Epidermal melanocyte (primary cell): ENCODE data around the gene GFOD2.

Experiments
- DNase-seq: peaks from one replicate; pipeline ENCODE4 v3.0.0; 2011; ENCODE audit warnings: low spot score; ENCODE audit not compliant: insufficient read length

The GFOD2 gene

DNA sequence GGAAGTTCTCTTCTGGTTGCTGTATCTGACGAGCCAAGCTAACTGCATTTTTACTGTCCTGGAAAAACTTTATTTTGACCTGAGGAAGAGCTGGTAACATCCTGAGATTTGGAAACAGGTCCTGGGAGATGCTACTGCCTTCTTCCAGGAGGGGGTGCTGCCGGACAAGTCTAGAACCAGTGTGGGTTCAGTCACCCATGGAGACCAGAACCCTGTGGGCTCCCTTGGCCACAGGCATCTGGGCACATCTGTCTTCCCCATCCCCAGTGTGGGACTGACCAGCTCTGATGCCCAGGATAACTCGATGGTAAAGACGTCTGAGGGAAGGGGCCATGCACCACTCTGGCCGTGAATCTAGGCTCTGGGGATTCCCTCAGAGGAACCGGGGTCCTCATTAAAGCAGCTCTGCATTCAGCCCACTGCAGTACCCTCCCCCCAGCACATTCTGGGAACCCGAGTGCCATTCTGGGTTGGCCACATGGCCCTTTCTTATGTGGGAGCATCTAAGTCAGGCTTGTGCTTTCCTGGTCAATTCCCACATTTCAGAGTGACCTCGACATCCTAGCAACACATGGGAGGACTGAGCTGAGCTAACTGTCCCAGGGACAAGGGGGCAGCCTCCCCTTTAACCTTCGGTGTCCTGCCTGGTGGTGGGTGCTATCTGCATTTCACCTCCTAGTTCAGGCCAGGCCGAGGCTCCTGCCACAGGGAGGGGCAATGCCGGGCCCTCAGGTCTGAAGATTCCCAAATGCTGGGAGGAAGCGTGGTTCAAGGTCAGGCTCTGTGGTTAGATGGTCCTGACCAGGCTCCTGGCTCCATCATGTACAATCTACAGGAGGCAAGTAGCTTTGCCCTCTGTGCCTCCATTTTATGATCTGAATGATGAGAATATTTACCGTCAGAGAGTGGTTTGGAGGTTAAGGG, 46.1 kb downstream of the GFOD2 start:
- peak; percentile 92 for DNase-seq

- DNase-seq: no peak
These were observed 46.8 kb downstream of the GFOD2 start for GRCh38 chr16:67672306-67672705.

- DNase-seq: no peak
These were observed 49.5 kb downstream of the GFOD2 start for GRCh38 chr16:67669499-67670101.

DNA sequence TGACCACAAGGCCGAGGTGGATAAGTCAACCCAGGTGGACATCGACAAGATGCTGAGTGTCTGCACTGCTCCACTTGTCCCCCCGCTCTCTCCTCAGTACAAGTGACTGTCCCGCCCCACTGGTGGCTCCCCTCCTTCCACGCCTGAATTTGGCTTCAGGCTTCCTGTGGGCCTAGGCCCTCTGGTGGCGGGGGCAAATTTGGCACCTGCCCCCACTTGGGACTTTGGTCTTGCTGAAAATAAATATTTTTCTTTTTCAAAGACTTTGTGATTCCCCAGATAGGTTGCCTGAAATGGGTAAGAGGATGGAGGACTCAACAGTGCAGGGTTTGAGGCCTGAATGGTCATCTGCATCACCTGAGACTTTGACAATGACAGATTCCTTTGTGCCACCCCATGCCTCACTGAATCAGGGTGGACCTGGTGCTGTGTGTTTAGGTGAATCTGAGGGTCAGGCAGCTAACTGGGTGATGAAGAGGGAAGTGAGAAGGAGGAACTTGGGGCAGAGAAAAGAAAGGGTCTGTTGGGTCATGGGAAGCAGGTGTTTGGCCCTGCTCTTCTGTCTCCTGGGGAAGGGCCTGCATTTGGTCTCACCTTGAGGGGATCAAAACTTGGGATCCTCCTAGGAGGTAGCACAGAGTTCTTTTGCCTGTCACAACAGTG, 50.5 kb downstream of the GFOD2 start:
- no peak for DNase-seq

GRCh38 chr16:67667817-67668494, 51.2 kb downstream of the GFOD2 start:
- peak; percentile 99 for DNase-seq

DNA sequence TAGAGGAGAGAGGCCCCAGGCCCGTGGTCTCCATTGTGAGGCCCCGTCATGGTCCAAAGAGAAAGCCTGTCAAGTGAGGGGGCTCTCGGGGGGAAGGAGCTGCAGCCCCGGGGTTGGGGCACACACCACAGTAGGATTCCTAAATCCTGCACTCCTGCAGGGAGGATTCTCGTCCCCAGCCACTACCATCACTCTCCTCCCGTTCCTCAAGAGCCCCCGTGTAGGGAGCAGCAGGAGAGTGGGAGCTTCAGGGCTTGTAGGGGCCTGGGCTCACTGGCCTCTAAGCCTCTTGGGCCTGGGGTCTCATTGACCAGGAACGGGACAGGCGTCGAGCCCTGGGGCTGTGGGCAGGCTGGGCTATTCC, 51.7 kb downstream of the GFOD2 start:
- peak; percentile 13 for DNase-seq

DNA sequence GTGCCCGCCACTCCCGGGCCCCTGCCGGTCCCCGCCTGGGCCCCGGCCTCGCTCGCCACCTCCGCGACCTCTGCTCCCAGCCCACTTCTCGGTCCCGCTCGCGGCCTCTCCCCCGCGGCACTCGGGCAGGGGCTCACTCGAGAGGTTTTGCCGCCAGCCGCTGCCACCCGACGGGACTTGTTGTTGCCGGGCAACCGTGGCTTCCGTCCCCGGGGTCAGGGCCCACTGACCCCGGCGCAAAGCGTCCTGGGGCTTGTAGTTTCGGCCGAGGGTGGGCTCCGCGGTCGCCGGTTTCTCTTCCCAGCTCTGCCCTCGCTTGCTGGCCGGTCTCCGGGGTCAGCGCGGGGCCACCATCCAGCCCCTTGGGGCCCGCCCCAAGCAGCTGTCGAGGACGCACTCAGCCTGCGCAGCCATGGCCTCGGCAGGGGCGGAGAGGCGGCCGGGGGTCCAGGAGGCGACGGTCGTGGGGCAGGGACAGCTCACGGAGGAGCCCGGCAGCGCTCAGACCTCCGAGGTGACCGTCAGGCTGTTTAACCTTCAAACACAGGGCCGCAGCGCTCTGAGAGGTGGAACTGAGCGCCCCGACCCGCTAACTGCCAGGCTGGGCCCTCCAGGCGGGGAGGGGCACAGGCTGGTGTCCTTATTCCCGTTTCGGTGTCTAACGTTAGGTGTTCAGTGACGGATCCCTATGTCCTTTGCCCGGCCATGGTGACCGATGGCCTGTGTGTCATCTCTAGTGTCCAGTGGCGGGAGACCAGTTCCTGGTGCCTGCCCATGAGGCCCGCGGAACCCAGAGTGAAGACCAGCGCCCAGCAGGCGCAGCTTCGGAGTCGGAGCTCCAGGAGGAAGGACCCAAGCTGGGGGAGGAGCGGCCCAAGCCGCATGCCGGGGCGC, 52.3 kb downstream of the GFOD2 start, which contains the start of the genes C16orf86 and ENKD1:
TSS of gene C16orf86 (plus strand) at position 256 of the 894 bp plus-strand sequence. CDS start at position 413, 157 bp downstream.
TSS of gene ENKD1 (minus strand) at position 192 of the 894 bp plus-strand sequence. CDS start 308 bp downstream, outside the sequence.
- DNase-seq: peak; percentile 95

DNA sequence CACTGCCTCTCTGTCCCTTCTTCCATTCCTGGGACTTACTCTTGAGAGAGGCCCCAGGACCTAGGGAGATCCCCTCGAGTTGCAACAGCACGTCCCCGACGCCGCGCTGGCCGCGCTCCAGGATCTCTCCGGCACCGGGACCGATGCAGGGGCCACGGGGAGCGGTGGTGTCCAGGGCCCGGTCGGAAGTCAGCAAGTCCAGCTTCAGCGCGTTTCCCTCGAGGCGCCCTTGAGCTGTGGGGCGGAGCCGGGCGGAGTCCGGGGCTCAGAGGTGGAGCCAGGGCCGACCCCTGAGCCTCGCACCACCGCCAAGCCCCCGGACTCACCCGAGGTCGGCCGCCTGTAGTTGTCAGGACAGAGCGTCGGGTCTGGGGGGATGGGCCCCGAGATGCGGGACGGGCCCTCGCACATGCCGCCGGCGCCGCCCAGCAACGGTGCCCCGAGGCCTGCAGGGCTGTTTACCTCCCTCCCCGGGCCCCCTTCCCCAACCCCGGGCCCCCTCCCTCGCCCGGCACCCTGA, 53.0 kb downstream of the GFOD2 start:
- DNase-seq: peak; percentile 17

- DNase-seq: no peak
These were observed 53.5 kb downstream of the GFOD2 start for GRCh38 chr16:67665598-67665997.

- DNase-seq: no peak
These were observed 54.2 kb downstream of the GFOD2 start for GRCh38 chr16:67664871-67665270.

- no peak for DNase-seq
These were observed 54.9 kb downstream of the GFOD2 start for GRCh38 chr16:67664258-67664657.

DNA sequence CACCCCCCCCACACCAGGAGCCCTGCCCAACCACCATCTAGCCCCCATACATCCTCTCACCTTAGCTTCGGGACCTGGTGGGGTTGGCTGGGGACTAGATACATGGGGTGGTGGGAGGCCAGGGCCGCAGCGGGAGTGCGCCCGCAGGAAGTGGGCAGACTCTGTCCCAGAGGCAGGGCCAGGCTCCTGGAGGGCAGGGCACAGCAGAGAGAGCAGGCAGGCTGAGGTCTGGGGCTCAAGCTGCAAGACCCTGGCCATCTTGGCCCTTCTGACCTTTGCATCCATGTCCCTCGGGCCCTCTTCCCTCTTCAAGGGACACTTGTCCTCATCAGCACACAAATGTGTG, 55.3 kb downstream of the GFOD2 start:
- no peak for DNase-seq

DNA sequence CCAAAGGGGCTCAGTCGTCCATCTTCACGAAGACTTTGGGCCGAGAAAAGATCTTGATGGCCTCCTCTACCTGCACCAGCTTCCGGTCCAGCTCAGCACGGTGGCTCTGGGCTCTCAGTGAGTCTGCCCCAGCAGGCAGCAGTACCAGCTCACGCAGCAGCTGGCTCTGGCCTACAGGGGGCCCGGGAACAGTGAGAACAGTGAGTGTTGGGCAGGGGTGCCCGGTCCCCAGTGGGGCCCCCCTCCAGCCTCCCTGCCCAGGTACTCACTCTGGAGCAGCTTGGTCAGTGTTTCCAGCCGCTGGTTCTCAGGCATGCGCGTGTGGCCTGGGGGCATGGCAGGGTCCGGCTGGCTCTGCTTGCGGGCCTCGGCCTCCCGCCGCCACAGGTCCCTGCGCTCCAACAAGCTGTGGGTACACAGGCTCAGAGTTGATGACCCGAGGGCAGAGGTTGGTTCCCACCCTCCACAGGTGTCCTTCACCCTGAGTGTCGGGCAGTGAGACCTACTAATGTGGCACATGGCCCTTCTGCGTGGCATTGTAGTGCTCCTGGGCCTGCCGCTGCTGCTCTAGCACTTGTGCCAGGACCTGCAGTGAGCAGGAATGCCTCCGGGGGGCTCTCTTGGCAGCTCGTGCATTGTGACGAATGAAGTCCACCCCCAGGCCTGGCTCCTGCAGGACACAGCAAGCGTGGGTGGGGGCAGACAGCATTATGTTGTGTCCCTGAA, 55.8 kb downstream of the GFOD2 start:
- DNase-seq: no peak

GRCh38 chr16:67662653-67663010, 56.5 kb downstream of the GFOD2 start:
- DNase-seq: no peak

- DNase-seq: no peak
These were observed 57.0 kb downstream of the GFOD2 start for GRCh38 chr16:67661886-67662652.

GRCh38 chr16:67661101-67661761, 57.9 kb downstream of the GFOD2 start:
- peak; percentile 17 for DNase-seq

DNA sequence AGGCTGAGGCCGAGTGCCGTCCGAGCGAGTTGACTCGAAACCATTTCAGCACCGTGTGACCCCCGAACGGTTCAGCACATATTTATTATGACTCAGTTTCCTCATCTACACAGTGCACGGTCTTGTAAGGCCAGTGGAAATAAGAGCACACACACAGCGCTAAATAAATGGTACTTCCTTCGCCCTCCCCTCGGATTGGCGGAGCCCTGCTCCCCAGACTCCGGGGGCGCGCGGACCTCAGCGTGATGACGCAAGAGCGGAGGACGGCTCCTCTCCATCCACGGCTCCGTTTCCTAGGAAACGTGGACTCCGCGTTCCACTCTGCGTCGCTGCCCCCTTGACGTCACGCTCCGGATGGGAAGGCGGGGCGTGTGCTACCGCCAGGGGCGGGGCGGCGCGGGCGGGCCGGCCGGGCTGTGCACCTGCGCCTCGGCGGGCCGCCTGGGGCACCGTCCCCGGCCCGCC, 58.5 kb downstream of the GFOD2 start, which contains the start of gene PARD6A:
TSS of gene PARD6A (plus strand) at position 397 of the 465 bp plus-strand sequence. CDS start 79 bp downstream, outside the sequence.
- DNase-seq: peak; percentile 100
